K562 (cell line): ENCODE measurements around the gene PCCA. TPM values are rescaled to one million over a fixed set of nuclear protein-coding genes. Genes with fewer than 3 reads are reported as not detected.
A peak's percentile ranks its signal among the peaks of the same experiment; 100 is the strongest.

ENCODE experiments used
- ATAC-seq: fragments of 200-7000 bp; cut with Tn5 transposase; 3 replicates; pipeline ENCODE4 v1.9.1; 2020; ENCODE audit warnings: moderate library complexity
- BruUV-seq: library from RNA; stranded (reverse); fragments of 400-500 nt; replicated peaks from 2 replicates; lab custom pipeline; 2021; lab: Mats Ljungman, UMichigan
- CTCF ChIA-PET: fragments of 300-600 bp; formaldehyde crosslinking; extraction: SDS; loops from one replicate; lab custom pipeline; 2021; ENCODE audit warnings: low intra/inter-chr PET ratio; lab: Yijun Ruan, JAX
- POLR2A ChIA-PET: fragments of 300-600, 350-650 bp; sonication (Branson Sonifier 250); formaldehyde crosslinking; extraction: SDS; loops from one replicate; lab custom pipeline; 2021; ENCODE audit warnings: antibody characterized with exemption, inconsistent platforms; lab: Yijun Ruan, JAX
- DNase-seq, 4 experiments: peaks; one replicate each; pipeline versions ENCODE4 v3.0.0 to v3.0.0-alpha.2; 2011 to 2018; ENCODE audit warnings: low spot score in 3 of 4, mixed read lengths in 3 of 4; ENCODE audit errors: extremely low read depth in 1 of 4
- FAIRE-seq: peaks from 2 replicates; lab custom pipeline; 2011; peaks lifted over from hg19 to GRCh38; lab: Jason Lieb, UNC
- H2AFZ ChIP-seq: 2 replicates; pipeline ENCODE4 v1.6.0; 2011; ENCODE audit warnings: low read depth, low read length, control low read depth, inconsistent platforms
- H3K27ac ChIP-seq: fragments of 200-600 bp; 3 replicates; pipeline ENCODE4 v1.8.0; 2011; ENCODE audit warnings: low read depth, mild to moderate bottlenecking, control low read depth, inconsistent platforms, low read length, moderate library complexity, mixed read lengths; ENCODE audit errors: extremely low read depth
- H3K27me3 ChIP-seq, 2 experiments: fragments of 300-600 bp in 1 of 2; 2 replicates in 1 of 2; 3 replicates in 1 of 2; pipeline versions ENCODE4 v1.6.0 to v1.8.0; 2011; ENCODE audit warnings: inconsistent platforms in 2 of 2, low read length in 2 of 2, mild to moderate bottlenecking in 1 of 2, mixed read lengths in 1 of 2, moderate library complexity in 1 of 2; ENCODE audit not compliant: control insufficient read depth in 2 of 2, insufficient read depth in 2 of 2
- H3K36me3 ChIP-seq: fragments of 300-600 bp; 3 replicates; pipeline ENCODE4 v1.8.0; 2011; ENCODE audit warnings: mild to moderate bottlenecking, low read length, inconsistent platforms; ENCODE audit not compliant: control insufficient read depth, insufficient read depth
- H3K4me1 ChIP-seq, 2 experiments: fragments of 200-600 bp in 1 of 2; replicated peaks in 1 of 2; 2 replicates in 1 of 2; 3 replicates in 1 of 2; pipeline versions ENCODE4 v1.5.1 to v1.8.0; 2011; ENCODE audit warnings: inconsistent platforms in 2 of 2, low read length in 2 of 2, mild to moderate bottlenecking in 1 of 2, mixed read lengths in 1 of 2, moderate library complexity in 1 of 2; ENCODE audit not compliant: control insufficient read depth in 2 of 2, insufficient read depth in 2 of 2
- H3K4me2 ChIP-seq: 2 replicates; pipeline ENCODE4 v1.6.1; 2011; ENCODE audit warnings: low read length, control low read depth, inconsistent platforms, mixed read lengths; ENCODE audit not compliant: insufficient read depth
- H3K4me3 ChIP-seq: fragments of 200-600 bp; sonication (generic), shearing (Covaris generic); 2 replicates; pipeline ENCODE4 v1.5.1; 2016; ENCODE audit warnings: control low read depth, inconsistent platforms
- H3K79me2 ChIP-seq: fragments of 200-600 bp; 3 replicates; pipeline ENCODE4 v1.8.0; 2011; ENCODE audit warnings: low read length, inconsistent platforms; ENCODE audit not compliant: control insufficient read depth, insufficient read depth
- H3K9ac ChIP-seq, 2 experiments: 2 replicates each; pipeline versions ENCODE4 v1.6.0 to v1.6.1; 2011; ENCODE audit warnings: low read depth in 2 of 2, low read length in 2 of 2, control low read depth in 1 of 2, inconsistent platforms in 1 of 2, mild to moderate bottlenecking in 1 of 2, mixed read lengths in 1 of 2; ENCODE audit not compliant: insufficient read depth in 1 of 2
- H3K9me1 ChIP-seq: one replicate; pipeline ENCODE4 v1.6.0; 2011; ENCODE audit warnings: inconsistent platforms, mild to moderate bottlenecking, low read length, moderate library complexity; ENCODE audit not compliant: control insufficient read depth, insufficient read depth
- H3K9me3 ChIP-seq: replicated peaks from 2 replicates; pipeline ENCODE4 v1.5.1; 2011; ENCODE audit warnings: low read depth, low read length, inconsistent platforms; ENCODE audit not compliant: control insufficient read depth, insufficient read depth
- H4K20me1 ChIP-seq: replicated peaks from 2 replicates; pipeline ENCODE4 v1.6.1; 2011; ENCODE audit warnings: low read length, inconsistent platforms, mixed read lengths; ENCODE audit not compliant: control insufficient read depth, insufficient read depth
- BRD4 ChIP-seq: fragments of 200-600 bp; sonication (generic); IDR thresholded peaks from 2 replicates; pipeline ENCODE4 v1.6.1; 2017; ENCODE audit warnings: inconsistent platforms
- CBX3 ChIP-seq, 2 experiments: IDR thresholded peaks; 1 replicate in 1 of 2; 2 replicates in 1 of 2; pipeline ENCODE4 v1.6.1; 2012; ENCODE audit warnings: inconsistent platforms in 2 of 2, low read length in 2 of 2, borderline replicate concordance in 1 of 2, control low read depth in 1 of 2
- CEBPG ChIP-seq, 3 experiments: fragments of 200-800 bp in 1 of 3; sonication (Bioruptor generic) in 1 of 3; sonication (generic) in 1 of 3; formaldehyde crosslinking in 1 of 3; IDR thresholded peaks in 2 of 3; conservative IDR thresholded peaks in 1 of 3; 2 replicates each; pipeline versions ENCODE4 v1.6.1 to v1.8.0; 2016 to 2022; ENCODE audit warnings: missing compliant biosample characterization in 2 of 3, missing genetic modification characterization in 2 of 3, mild to moderate bottlenecking in 1 of 3, missing genetic modification reagents in 1 of 3
- L3MBTL2 ChIP-seq: fragments of 450-650 bp; IDR thresholded peaks from 2 replicates; pipeline ENCODE4 v1.6.1; 2016; ENCODE audit warnings: mild to moderate bottlenecking, moderate library complexity
- RBM14 ChIP-seq: fragments of 200-400 bp; formaldehyde crosslinking; IDR thresholded peaks from 2 replicates; pipeline ENCODE4 v1.6.1; 2018; ENCODE audit warnings: low read depth, mild to moderate bottlenecking, low read length, moderate library complexity, borderline replicate concordance; ENCODE audit not compliant: insufficient read depth
- ZNF23 ChIP-seq: fragments of 250-450 bp; sonication (Bioruptor Pico); IDR thresholded peaks from 2 replicates; pipeline ENCODE4 v1.4.0; 2020; ENCODE audit warnings: mild to moderate bottlenecking
- ZNF79 ChIP-seq: fragments of 250-450 bp; sonication (Bioruptor Pico); IDR thresholded peaks from 2 replicates; pipeline ENCODE4 v1.4.0; 2020; ENCODE audit warnings: low read depth, mild to moderate bottlenecking, moderate library complexity
- whole genome bisulfite sequencing: fragments of 100-300 bp; shearing (Covaris generic); methylation state at CpG from one replicate; pipeline ENCODE4 v1.1.6; 2016; ENCODE audit warnings: low coverage, mixed read lengths; ENCODE audit not compliant: insufficient coverage; ENCODE audit errors: missing lambda C conversion rate; 5-methylcytosine and 5-hydroxymethylcytosine counted together
- in situ Hi-C: fragments of 300-500 bp; cut with MboI; formaldehyde crosslinking; loops from 4 replicates; pipeline ENCODE4 v1.15.0; 2018; ENCODE audit warnings: inconsistent platforms, mixed read lengths
- intact Hi-C: fragments of 100-400 bp; cut with micrococcal nuclease; formaldehyde crosslinking; loops from 2 replicates; pipeline ENCODE4 v1.14.2; 2022
- polyA plus RNA-seq, 8 experiments: library from polyadenylated mRNA; depleted of rRNA in 4 of 8; stranded (reverse) in 5 of 8; unstranded in 3 of 8; fragments of >200 nt; fragmentation: Nextera tagmentation in 2 of 8; fragmentation: Illumina TruSeq in 1 of 8; extraction: Ambion mirVana in 2 of 8; extraction: Trizol in 1 of 8; gene quantifications; 2 replicates each; pipeline versions ENCODE4 v1.2.1 to v1.2.3, GENCODE V29; 2011 to 2014; ENCODE audit warnings: inconsistent platforms in 1 of 8, missing spikeins in 1 of 8
- total RNA-seq, 7 experiments: library from RNA; depleted of rRNA in 6 of 7; stranded (reverse); fragments of >200 nt in 6 of 7; fragmentation: Illumina TruSeq in 2 of 7; extraction: Trizol in 2 of 7; gene quantifications; 2 replicates each; pipeline versions ENCODE4 v1.2.1 to v1.2.3, GENCODE V29; 2011 to 2021; ENCODE audit warnings: low replicate concordance in 1 of 7
- TF ChIP-seq, protein P1 (sequence below): sonication (generic); formaldehyde crosslinking; IDR thresholded peaks from 2 replicates; pipeline ENCODE4 v1.8.0; 2023; ENCODE audit warnings: mild to moderate bottlenecking, missing genetic modification reagents
- TF ChIP-seq, protein P2 (sequence below): fragments of 450-650 bp; IDR thresholded peaks from 2 replicates; pipeline ENCODE4 v1.6.1; 2016; ENCODE audit warnings: antibody characterized with exemption

Gene PCCA
- total and polyA plus RNA-seq, 9 of the 15 experiments (the other 6 are each of a cell fraction or from before 2014, with no cell fraction given): 5.2 to 14.1 (median 9.7) TPM

- Histone ChIP-seq H3K4me3 (no peak overlapping the region), H4K20me1 (no peaks in the 10 kb centered on the region), H3K27ac (no peak overlapping the region), H3K36me3 (no peaks in the 10 kb centered on the region), H2AFZ (no peak overlapping the region), H3K9ac (no peak overlapping the region), H3K4me2 (no peak overlapping the region), H3K27me3 (no peaks in the 10 kb centered on the region), H3K4me1 (no peaks in the 10 kb centered on the region; a peak in 1 of 5 replicates), H3K79me2 (no peaks in the 10 kb centered on the region), H3K9me1 (no peaks in the 10 kb centered on the region), H3K9me3 (0 out of 2 replicates have a peak, but pooled peaks cover 2% of the 10 kb centered on the region)
- intact Hi-C loops: no loop called here
- TF ChIP-seq BRD4 (no peak), ZNF79 (CRISPR knock-in tag) (peak; percentile 73; the same call in 1 of the 2 replicates)
- DNase-seq: no peak
- no TSS peak for BruUV-seq
- CTCF ChIA-PET: no interaction called here
- in situ Hi-C loops: no loop called here
- no peak for ATAC-seq
- POLR2A ChIA-PET: no interaction called here
- FAIRE-seq: no peak
Measured at GRCh38 chr13:100378533-100378932, 289.6 kb downstream of the PCCA start.

DNA sequence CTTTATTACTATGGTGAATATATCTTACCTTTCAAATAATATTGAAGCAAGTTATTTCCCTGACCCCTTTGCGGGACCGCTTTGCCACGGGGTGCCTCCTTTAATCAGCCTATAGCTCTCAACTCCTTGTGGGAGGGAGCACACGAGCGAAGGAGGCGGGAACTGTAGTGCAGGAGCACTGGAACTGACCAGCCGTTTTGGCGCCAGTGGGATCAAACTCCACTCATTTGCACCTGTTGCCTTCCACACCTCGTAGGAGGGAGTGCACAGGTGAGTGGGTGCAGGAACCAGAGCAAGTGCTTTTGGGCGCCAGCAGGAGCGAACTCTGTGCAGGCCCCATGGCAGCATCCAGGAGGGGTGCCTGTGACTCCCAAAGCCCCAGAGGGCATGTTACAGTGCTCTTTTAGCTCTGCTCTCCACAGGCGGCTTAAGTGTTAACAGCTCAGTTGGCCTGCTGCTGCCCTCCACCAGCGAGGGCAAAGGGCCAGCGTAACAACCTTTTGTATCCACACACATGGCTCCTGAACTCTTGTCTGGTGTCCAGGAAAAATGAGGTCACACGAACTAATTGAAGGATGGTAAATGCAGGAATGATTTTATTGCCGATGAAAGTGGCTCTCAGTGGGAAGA, 292.8 kb downstream of the PCCA start:
- DNase-seq (no peak), FAIRE-seq (no peak), ATAC-seq (no peak)
- H3K27me3 ChIP-seq: no peaks in the 10 kb centered on the region
- in situ Hi-C loops (no loop called here), intact Hi-C loops (no loop called here)
- 78% methylated on average over 13 of the region's 16 CpGs for WGBS
- H3K4me3 ChIP-seq: no peak overlapping the region
- H2AFZ ChIP-seq: no peak overlapping the region
- no peaks in the 10 kb centered on the region for H3K9me1 ChIP-seq
- H3K9me3 ChIP-seq: 0 out of 2 replicates have a peak, but pooled peaks cover 2% of the 10 kb centered on the region
- ChIA-PET CTCF (no interaction called here), POLR2A (no interaction called here)
- H3K79me2 ChIP-seq: no peaks in the 10 kb centered on the region
- H3K4me2 ChIP-seq: no peak overlapping the region
- BruUV-seq: no TSS peak
- no peaks in the 10 kb centered on the region for H4K20me1 ChIP-seq
- H3K4me1 ChIP-seq: no peaks in the 10 kb centered on the region; a peak in 1 of 5 replicates
- no peak overlapping the region for H3K9ac ChIP-seq
- H3K27ac ChIP-seq: no peak overlapping the region
- no peaks in the 10 kb centered on the region for H3K36me3 ChIP-seq
- TF ChIP-seq, protein P1, sequence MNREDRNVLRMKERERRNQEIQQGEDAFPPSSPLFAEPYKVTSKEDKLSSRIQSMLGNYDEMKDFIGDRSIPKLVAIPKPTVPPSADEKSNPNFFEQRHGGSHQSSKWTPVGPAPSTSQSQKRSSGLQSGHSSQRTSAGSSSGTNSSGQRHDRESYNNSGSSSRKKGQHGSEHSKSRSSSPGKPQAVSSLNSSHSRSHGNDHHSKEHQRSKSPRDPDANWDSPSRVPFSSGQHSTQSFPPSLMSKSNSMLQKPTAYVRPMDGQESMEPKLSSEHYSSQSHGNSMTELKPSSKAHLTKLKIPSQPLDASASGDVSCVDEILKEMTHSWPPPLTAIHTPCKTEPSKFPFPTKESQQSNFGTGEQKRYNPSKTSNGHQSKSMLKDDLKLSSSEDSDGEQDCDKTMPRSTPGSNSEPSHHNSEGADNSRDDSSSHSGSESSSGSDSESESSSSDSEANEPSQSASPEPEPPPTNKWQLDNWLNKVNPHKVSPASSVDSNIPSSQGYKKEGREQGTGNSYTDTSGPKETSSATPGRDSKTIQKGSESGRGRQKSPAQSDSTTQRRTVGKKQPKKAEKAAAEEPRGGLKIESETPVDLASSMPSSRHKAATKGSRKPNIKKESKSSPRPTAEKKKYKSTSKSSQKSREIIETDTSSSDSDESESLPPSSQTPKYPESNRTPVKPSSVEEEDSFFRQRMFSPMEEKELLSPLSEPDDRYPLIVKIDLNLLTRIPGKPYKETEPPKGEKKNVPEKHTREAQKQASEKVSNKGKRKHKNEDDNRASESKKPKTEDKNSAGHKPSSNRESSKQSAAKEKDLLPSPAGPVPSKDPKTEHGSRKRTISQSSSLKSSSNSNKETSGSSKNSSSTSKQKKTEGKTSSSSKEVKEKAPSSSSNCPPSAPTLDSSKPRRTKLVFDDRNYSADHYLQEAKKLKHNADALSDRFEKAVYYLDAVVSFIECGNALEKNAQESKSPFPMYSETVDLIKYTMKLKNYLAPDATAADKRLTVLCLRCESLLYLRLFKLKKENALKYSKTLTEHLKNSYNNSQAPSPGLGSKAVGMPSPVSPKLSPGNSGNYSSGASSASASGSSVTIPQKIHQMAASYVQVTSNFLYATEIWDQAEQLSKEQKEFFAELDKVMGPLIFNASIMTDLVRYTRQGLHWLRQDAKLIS (CRISPR knock-in tag): no peak
- TF ChIP-seq CEBPG (CRISPR knock-in tag; IDR thresholded peaks at IDR 0.05) (no peak), CEBPG (tag; conservative IDR thresholded peaks at IDR 0.05 in 1 of 2, IDR thresholded peaks at IDR 0.05 in 1 of 2) (no peak), L3MBTL2 (no peak), RBM14 (no peak), CBX3 (IDR thresholded peaks at IDR 0.05; ENCODE audit: borderline replicate concordance in 1 of 2, low read length in 2 of 2) (no peak), ZNF23 (CRISPR knock-in tag) (no peak)
- TF ChIP-seq, protein P2, sequence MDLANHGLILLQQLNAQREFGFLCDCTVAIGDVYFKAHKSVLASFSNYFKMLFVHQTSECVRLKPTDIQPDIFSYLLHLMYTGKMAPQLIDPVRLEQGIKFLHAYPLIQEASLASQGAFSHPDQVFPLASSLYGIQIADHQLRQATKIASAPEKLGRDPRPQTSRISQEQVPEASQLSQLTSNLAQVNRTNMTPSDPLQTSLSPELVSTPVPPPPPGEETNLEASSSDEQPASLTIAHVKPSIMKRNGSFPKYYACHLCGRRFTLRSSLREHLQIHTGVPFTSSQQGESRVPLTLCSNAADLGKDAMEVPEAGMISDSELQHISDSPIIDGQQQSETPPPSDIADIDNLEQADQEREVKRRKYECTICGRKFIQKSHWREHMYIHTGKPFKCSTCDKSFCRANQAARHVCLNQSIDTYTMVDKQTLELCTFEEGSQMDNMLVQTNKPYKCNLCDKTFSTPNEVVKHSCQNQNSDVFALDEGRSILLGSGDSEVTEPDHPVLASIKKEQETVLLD: no peak
